GM10266 (cell line): ENCODE measurements around the gene XRCC5.

Source experiments
- DNase-seq: peaks from one replicate; pipeline ENCODE4 v3.0.0; 2012; ENCODE audit errors: extremely low spot score
- CTCF ChIP-seq: IDR thresholded peaks from 2 replicates; pipeline ENCODE4 v1.5.1; 2012; ENCODE audit warnings: mild to moderate bottlenecking, low read depth; ENCODE audit not compliant: control insufficient read depth, insufficient read depth; ENCODE audit errors: missing control alignments

Gene XRCC5

GRCh38 chr2:216163518-216163917, 54.4 kb downstream of the XRCC5 start:
- DNase-seq = no peak
- no peak for TF ChIP-seq CTCF

DNA sequence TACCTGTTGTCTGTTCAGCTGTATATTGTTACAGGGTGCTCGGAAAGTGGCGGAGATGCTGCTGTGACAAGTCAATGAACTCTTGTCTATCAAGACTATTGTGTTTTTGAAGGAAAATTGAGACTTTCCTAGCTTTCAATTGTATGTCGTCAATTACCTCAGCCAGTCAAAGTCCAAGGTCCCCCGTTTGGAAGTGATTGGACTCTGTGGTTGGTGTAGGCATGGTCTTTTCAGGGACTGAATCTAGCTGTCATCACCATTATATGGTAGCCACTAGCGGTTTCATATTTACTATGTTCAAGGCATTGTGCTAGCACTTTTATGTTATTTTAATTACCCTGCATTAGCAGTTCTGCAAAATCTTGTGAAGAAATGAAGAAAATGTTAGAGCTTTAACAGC, 54.9 kb downstream of the XRCC5 start:
- TF ChIP-seq CTCF = no peak

DNA sequence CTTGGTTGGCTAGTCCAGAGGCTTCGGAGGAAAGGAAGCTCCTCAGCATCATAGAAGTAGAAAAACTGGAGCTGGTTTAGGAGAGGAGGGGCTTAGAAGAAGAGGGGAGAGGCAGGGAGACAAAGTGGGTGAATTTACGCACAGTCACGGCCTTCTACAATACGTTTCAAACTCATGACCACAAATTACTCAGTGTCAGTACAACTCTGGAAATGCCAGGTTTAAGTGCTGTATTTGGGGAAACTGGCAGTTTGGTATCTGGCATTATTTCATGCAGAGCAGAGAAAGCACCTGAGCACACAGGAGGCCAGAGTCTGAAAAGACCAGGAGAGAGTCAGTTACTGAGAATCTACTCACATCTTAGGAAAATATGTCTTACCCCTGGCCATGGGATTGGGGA, 55.4 kb downstream of the XRCC5 start:
- no peak for DNase-seq
- TF ChIP-seq CTCF = no peak

More for the DNA sequence above, 54.9 kb downstream of the XRCC5 start:
- DNase-seq = no peak

DNA sequence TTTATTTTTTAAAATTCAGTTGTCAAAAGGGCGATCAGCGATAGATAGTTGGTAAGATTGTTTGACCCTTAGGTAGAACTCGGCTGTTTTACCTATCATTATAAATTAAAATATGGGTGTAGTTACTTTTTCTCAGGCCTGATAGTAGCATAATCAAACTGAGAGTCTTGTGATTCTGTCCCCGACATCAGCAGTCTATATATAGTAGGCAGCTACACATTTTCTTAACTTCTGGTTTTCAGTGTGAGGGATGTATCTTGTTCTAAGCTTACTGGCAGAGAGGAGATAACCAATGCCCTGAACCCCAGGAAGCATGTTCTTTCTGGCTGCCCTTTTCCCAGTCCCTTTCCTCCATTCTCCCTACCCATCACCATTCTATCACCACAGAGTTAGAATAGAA, 56.6 kb downstream of the XRCC5 start:
- DNase-seq = no peak
- no peak for TF ChIP-seq CTCF

- no peak for TF ChIP-seq CTCF
- DNase-seq = no peak
These were observed 59.9 kb downstream of the XRCC5 start for GRCh38 chr2:216169087-216169486.

DNA sequence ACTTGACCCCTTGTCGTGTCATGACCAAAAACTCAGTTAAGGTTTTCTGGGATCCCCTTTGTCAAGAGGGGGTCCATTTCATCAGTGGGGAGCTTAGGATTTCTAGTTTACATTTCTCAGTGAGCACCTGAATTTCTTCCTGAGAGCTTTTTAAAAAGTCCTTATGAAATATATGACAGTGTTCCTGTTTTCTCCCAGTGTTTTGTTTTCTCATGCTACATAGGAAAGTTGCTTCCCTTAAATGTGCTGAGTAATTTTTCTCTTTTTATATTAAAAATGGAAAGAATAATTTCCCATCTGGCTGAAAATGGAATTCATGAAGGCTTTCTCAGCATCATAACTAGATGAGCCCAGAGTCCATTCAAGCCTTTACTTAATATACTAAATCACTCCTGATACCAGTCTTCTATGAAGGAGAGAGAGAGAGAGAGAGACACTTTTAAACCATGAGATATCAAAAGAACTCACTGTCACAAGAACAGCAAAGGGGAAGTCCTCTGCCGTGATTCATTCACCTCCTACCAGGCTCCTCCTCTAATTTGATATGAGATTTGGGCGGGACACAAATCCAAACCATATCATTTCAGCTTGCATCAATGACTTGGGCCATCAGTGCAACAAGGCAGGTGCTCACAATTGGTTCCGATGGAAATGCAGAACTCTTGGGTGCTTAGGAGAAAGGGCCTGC, 61.1 kb downstream of the XRCC5 start:
- DNase-seq = no peak

More for the DNA sequence above, 61.1 kb downstream of the XRCC5 start:
- no peak for TF ChIP-seq CTCF
